ENCODE measurements around the gene DLAT. TPM values are rescaled to one million over a fixed set of nuclear protein-coding genes. Genes with fewer than 3 reads are reported as not detected.

DLAT gene
- total RNA-seq, 1 experiment from 2014 or later: 68.1 TPM

GRCh38 chr11:111999111-111999510 is 26.1 kb upstream of the DLAT start:
- Histone ChIP-seq H3K4me2 (ENCODE audit: low read length) (no peak overlapping the region), H3K9me2 (ENCODE audit: insufficient read depth) (no peaks in the 10 kb centered on the region), H3K27me3 (ENCODE audit: insufficient read depth, low read length) (no peaks in the 10 kb centered on the region), H3K27ac (ENCODE audit: low read depth, low read length) (no peak overlapping the region), H3K4me1 (ENCODE audit: control insufficient read depth in 1 of 2, insufficient read depth in 2 of 2, low read length in 2 of 2) (0 out of 4 replicates have a peak, but pooled peaks cover 0 to under 1% of the 10 kb centered on the region in 2 experiments), H4K20me1 (ENCODE audit: insufficient read depth) (no peaks in the 10 kb centered on the region), H3K9ac (ENCODE audit: low read length) (no peak overlapping the region), H3K9me3 (ENCODE audit: control insufficient read depth in 1 of 2, insufficient read depth in 1 of 2, low read depth in 1 of 2, low read length in 2 of 2) (no peaks in the 10 kb centered on the region), H2AFZ (ENCODE audit: low read depth, low read length, poor library complexity, severe bottlenecking) (no peak overlapping the region), H3K4me3 (replicated peaks in 1 of 2; ENCODE audit: low read depth in 1 of 2, low read length in 2 of 2) (no peak overlapping the region), H3K36me3 (ENCODE audit: control insufficient read depth in 1 of 2, insufficient read depth in 2 of 2, low read length in 2 of 2) (peaks cover 0 to 2% of the 10 kb centered on the region in 2 experiments; a peak in 3 of 4 replicates), H3K79me2 (ENCODE audit: insufficient read depth, low read length) (no peaks in the 10 kb centered on the region)
- RAD21 ChIA-PET (ENCODE audit: low non-redundant PET in 1 of 2, low total read pairs in 2 of 2, uncharacterized antibody in 2 of 2, unreplicated experiment in 2 of 2): no interaction called here
- POLR2A ChIA-PET: no interaction called here
- DNase-seq (ENCODE audit: low read depth, low spot score): no peak
- intact Hi-C loops (cut with micrococcal nuclease): loop anchor here (10.0 kb wide), 1 partner anchor 414 kb away; no protein-coding TSS in a partner anchor
- CTCF ChIA-PET: no interaction called here
- ATAC-seq: no peak
- no TSS peak for BruUV-seq (replicated peaks)
- TF ChIP-seq FOSL1 (IDR thresholded peaks at IDR 0.05; ENCODE audit: low read depth) (no peak), REST (IDR thresholded peaks at IDR 0.05; ENCODE audit: low read depth) (no peak), ZBTB33 (IDR thresholded peaks at IDR 0.05; ENCODE audit: extremely low read depth, insufficient replicate concordance, low read length) (no peak), EGR1 (IDR thresholded peaks at IDR 0.05; ENCODE audit: low read depth) (no peak), SP1 (IDR thresholded peaks at IDR 0.05; ENCODE audit: low read depth) (no peak), POLR2A (IDR thresholded peaks at IDR 0.05; ENCODE audit: borderline replicate concordance, extremely low read depth, insufficient read depth, insufficient read length) (no peak), JUND (IDR thresholded peaks at IDR 0.05) (no peak), ATF3 (IDR thresholded peaks at IDR 0.05) (no peak), CTCF (IDR thresholded peaks at IDR 0.05 in 2 of 3, conservative IDR thresholded peaks at IDR 0.05 in 1 of 3; ENCODE audit: borderline replicate concordance in 1 of 3, insufficient read depth in 1 of 3, low read depth in 2 of 3, low read length in 2 of 3) (no peak), RAD21 (IDR thresholded peaks at IDR 0.05; ENCODE audit: low read depth) (no peak), MAX (IDR thresholded peaks at IDR 0.05) (no peak), CEBPB (IDR thresholded peaks at IDR 0.05; ENCODE audit: low read depth) (no peak)

Measured in HCT116 (cell line).